ENCODE data around the gene JKAMP.
A peak's percentile ranks its signal among the peaks of the same experiment; 100 is the strongest.

The JKAMP gene

GRCh38 chr14:59464486-59465315, 19.6 kb upstream of the JKAMP start:
- Mint-ChIP-seq H3K27ac (peak overlapping the region; percentile 74), H3K9me3 (no peaks in the 10 kb centered on the region)

GRCh38 chr14:59465316-59466135, 18.8 kb upstream of the JKAMP start, which contains the start of gene GPR135:
Gene GPR135 (minus strand): TSS chr14:59465380. CDS start chr14:59465226, 154 bp downstream.
- H3K27ac Mint-ChIP-seq: peak within 1 kb of the TSS; percentile 83
- H3K27me3 Mint-ChIP-seq: peaks cover 7% of the 10 kb centered on the region
- peaks cover 14% of the 10 kb centered on the region for H3K4me1 Mint-ChIP-seq
- DNase-seq (peak; percentile 32), ATAC-seq (peak; percentile 17)
- peak within 1 kb of the TSS; percentile 80 for H3K4me3 Mint-ChIP-seq
- no peaks in the 10 kb centered on the region for H3K9me3 Mint-ChIP-seq
- H3K36me3 Mint-ChIP-seq (ENCODE audit: low read depth): peaks cover 7% of the 10 kb centered on the region

More at GRCh38 chr14:59464486-59465315, 19.6 kb upstream of the JKAMP start:
- peaks cover 7% of the 10 kb centered on the region for H3K27me3 Mint-ChIP-seq
- peaks cover 10% of the 10 kb centered on the region for H3K36me3 Mint-ChIP-seq (ENCODE audit: low read depth)
- peak; percentile 39 for DNase-seq
- peak; percentile 75 for ATAC-seq
- peaks cover 14% of the 10 kb centered on the region for H3K4me1 Mint-ChIP-seq
- peak overlapping the region; percentile 80 for H3K4me3 Mint-ChIP-seq

DNA sequence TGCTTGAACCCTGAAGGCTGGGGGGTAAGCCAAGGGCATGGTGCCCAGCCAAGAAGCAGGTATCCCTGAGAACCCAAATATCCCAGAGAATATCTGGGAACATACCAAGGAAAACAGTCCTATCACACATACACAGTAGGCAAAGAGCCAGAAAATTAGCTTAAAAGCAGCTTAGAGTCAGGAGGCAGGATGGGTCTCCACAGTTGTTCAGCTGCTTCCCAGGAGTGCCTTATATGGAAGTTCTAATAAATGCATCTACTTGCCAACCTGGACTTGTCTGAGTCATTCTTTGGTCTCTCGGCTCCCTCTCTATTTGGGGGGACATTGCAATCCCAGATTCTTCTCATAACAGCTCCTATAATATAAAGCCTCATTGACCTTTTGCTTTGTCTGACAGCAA, 10.1 kb upstream of the JKAMP start:
- DNase-seq: no peak
- peaks cover 2% of the 10 kb centered on the region for H3K4me1 Mint-ChIP-seq
- no peak overlapping the region for H3K4me3 Mint-ChIP-seq
- H3K36me3 Mint-ChIP-seq (ENCODE audit: low read depth): peaks cover 26% of the 10 kb centered on the region
- no peaks in the 10 kb centered on the region for H3K27me3 Mint-ChIP-seq
- no peak overlapping the region for H3K27ac Mint-ChIP-seq
- ATAC-seq: no peak
- no peaks in the 10 kb centered on the region for H3K9me3 Mint-ChIP-seq

DNA sequence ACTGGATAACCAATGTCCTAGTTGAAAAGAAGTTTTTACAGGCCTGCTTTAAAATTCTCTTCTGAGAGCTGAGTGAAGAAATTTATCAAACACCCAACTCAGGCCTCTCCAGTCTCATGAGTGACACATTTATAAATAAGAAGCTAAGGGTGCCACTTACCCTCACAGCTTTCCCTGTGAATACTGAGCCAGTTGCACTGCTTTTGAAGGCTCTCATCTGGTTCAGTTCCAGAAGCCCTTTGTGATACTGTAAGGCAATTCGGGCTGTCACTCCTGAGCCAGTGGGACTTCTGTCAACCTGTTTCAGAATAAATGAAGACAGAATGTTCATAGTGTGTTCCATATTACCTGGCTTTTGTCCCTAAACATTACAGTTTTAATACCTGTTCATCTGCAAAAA, 8.6 kb upstream of the JKAMP start:
- H3K36me3 Mint-ChIP-seq (ENCODE audit: low read depth): peaks cover 27% of the 10 kb centered on the region
- H3K9me3 Mint-ChIP-seq: no peaks in the 10 kb centered on the region
- DNase-seq (no peak), ATAC-seq (no peak)
- no peaks in the 10 kb centered on the region for H3K27me3 Mint-ChIP-seq
- H3K4me1 Mint-ChIP-seq: peaks cover 10% of the 10 kb centered on the region
- H3K27ac Mint-ChIP-seq: no peak overlapping the region
- no peak overlapping the region for H3K4me3 Mint-ChIP-seq

- ATAC-seq (no peak), DNase-seq (no peak)
- Mint-ChIP-seq H3K36me3 (ENCODE audit: low read depth) (peaks cover 24% of the 10 kb centered on the region), H3K27ac (no peak overlapping the region), H3K4me3 (no peak overlapping the region), H3K4me1 (peaks cover 35% of the 10 kb centered on the region), H3K27me3 (no peaks in the 10 kb centered on the region), H3K9me3 (no peaks in the 10 kb centered on the region)
Observed at GRCh38 chr14:59478540-59478939, 5.8 kb upstream of the JKAMP start.

DNA sequence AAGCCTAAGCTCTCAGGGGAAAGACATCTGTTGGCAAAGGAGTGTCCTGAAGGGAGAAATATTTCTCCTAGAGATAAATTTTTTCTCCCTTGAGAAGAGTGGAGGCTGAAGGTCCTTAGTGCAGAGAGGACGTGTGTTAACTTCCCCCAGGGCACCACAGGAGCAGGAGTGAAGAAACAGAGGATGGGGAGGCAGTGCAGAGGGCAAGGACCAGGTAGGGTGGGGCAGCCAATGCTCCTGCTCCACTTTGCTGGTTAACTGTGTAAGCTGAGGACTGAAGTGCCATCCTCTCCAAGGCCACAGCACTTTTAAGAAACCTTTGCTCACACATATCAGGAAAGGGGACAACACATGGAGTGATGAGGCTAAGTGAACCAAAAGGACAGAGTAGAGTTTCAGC, 4.2 kb upstream of the JKAMP start:
- Mint-ChIP-seq H3K9me3 (no peaks in the 10 kb centered on the region), H3K27me3 (no peaks in the 10 kb centered on the region), H3K4me1 (peaks cover 38% of the 10 kb centered on the region), H3K4me3 (no peak overlapping the region), H3K36me3 (ENCODE audit: low read depth) (peaks cover 18% of the 10 kb centered on the region), H3K27ac (peak overlapping the region; percentile 71)
- ATAC-seq (no peak), DNase-seq (no peak)

GRCh38 chr14:59481407-59481806, 2.9 kb upstream of the JKAMP start:
- peak overlapping the region; percentile 90 for H3K4me3 Mint-ChIP-seq
- DNase-seq (no peak), ATAC-seq (no peak)
- H3K4me1 Mint-ChIP-seq: peaks cover 50% of the 10 kb centered on the region
- H3K9me3 Mint-ChIP-seq: no peaks in the 10 kb centered on the region
- H3K27ac Mint-ChIP-seq: peak overlapping the region; percentile 62
- no peaks in the 10 kb centered on the region for H3K27me3 Mint-ChIP-seq
- peaks cover 16% of the 10 kb centered on the region for H3K36me3 Mint-ChIP-seq (ENCODE audit: low read depth)

GRCh38 chr14:59481871-59482540, 2.3 kb upstream of the JKAMP start:
- no peak for DNase-seq
- Mint-ChIP-seq H3K36me3 (ENCODE audit: low read depth) (peaks cover 14% of the 10 kb centered on the region), H3K4me1 (peaks cover 50% of the 10 kb centered on the region), H3K9me3 (no peaks in the 10 kb centered on the region), H3K4me3 (peak overlapping the region; percentile 90), H3K27me3 (no peaks in the 10 kb centered on the region), H3K27ac (peak overlapping the region; percentile 52)
- ATAC-seq: no peak

DNA sequence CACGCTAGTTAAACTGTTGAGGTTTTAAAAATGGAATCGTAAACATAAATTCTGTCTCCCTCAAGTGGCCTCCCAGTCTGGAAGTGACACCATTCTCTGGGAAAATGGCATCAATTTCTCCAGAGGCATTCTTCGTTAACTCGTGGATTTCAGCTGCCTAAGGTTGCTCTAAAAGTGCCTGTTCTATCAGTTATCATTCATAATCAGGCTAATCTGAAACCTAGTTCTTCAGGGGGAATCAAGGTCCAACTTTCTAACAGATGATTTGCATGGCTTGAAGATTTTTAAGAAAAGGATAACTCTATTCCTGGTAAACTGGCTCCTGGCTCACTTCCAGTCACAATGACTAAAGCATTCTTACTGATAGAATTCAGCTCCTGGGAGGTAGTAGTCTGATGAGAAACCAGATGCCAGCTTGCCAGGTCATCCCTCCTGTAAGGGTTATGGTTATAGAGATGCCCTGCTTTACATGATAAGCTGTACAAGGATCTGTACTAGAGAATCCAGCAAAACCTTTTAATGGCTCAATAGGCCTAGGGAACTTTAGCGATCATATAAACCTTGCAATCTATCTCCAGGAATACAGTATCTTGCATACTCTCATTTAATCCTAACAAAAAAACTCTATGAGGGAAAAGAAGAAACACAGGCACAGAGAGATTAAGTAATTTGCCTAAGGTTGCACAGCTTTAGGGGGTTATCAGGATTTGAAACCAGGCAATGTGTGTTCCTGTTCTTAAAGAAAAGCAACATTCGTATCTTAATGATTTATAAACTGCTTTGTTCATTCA, 1.6 kb upstream of the JKAMP start:
- Mint-ChIP-seq H3K9me3 (no peaks in the 10 kb centered on the region), H3K27ac (peak overlapping the region; percentile 88), H3K36me3 (ENCODE audit: low read depth) (peaks cover 11% of the 10 kb centered on the region), H3K4me3 (peak overlapping the region; percentile 90), H3K4me1 (peaks cover 50% of the 10 kb centered on the region), H3K27me3 (no peaks in the 10 kb centered on the region)
- DNase-seq (no peak), ATAC-seq (no peak)

- Mint-ChIP-seq H3K27me3 (no peaks in the 10 kb centered on the region), H3K4me1 (peaks cover 51% of the 10 kb centered on the region), H3K9me3 (no peaks in the 10 kb centered on the region), H3K4me3 (peak overlapping the region; percentile 90), H3K36me3 (ENCODE audit: low read depth) (peaks cover 12% of the 10 kb centered on the region), H3K27ac (peak overlapping the region; percentile 88)
- ATAC-seq: no peak
- DNase-seq: no peak
Observed at GRCh38 chr14:59483363-59483762, 954 bp upstream of the JKAMP start.

DNA sequence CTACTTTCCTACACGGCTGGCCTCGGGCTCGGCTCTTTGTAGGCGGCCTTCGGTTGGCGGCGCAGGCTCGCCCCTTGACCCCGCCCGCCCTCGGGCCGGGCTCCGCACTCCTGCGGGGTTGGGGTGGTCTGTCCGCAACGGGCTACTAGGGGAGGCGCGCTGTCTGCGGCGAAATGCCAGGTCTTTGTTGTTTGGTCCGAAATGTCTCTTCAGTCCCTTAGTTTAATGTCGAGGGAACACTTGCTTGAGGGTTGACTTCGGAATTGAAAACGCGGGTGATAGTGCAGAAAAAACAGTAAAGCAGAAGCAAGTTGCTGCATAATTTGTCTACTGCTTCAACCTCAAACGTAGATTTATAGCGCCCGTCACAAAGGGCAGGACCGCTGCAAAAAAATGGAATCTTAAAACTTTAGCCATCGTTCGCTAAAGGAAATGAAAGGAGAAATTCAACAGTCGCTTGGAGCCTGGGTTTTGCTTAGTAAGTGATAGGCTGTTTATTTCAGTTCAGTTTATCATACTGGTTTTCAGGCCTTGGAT, 390 bp downstream of the JKAMP start:
- H3K36me3 Mint-ChIP-seq (ENCODE audit: low read depth): peaks cover 19% of the 10 kb centered on the region
- peak; percentile 42 for ATAC-seq
- peak overlapping the region; percentile 88 for H3K27ac Mint-ChIP-seq
- DNase-seq: no peak
- H3K27me3 Mint-ChIP-seq: no peaks in the 10 kb centered on the region
- H3K9me3 Mint-ChIP-seq: no peaks in the 10 kb centered on the region
- peaks cover 55% of the 10 kb centered on the region for H3K4me1 Mint-ChIP-seq
- peak overlapping the region; percentile 90 for H3K4me3 Mint-ChIP-seq

- H3K27ac Mint-ChIP-seq: peak overlapping the region; percentile 19
- DNase-seq: no peak
- peaks cover 51% of the 10 kb centered on the region for H3K36me3 Mint-ChIP-seq (ENCODE audit: low read depth)
- peaks cover 23% of the 10 kb centered on the region for H3K4me1 Mint-ChIP-seq
- H3K27me3 Mint-ChIP-seq: no peaks in the 10 kb centered on the region
- ATAC-seq: peak; percentile 49
- no peak overlapping the region for H3K4me3 Mint-ChIP-seq
- no peaks in the 10 kb centered on the region for H3K9me3 Mint-ChIP-seq
Observed at GRCh38 chr14:59490756-59491155, 6.4 kb downstream of the JKAMP start.

DNA sequence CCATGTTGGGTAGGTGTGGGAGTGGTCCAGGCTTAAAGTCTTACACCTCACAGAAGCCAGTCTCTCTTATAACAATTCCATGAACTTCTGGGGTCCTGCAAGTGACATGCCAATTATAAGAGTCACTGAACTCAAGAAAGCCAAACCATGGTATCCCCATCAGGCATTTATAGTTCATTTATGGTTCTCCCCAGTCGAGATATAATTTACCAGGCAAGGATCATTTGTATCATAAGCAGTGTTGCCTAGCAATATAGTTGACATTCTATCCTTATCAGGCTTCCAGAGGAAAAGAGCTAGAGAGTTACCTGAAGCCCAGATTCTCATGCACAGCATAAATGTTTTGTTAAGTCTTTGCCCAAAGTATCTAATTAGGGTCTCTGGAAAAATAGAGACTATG, 8.1 kb downstream of the JKAMP start:
- no peak overlapping the region for H3K4me3 Mint-ChIP-seq
- peaks cover 17% of the 10 kb centered on the region for H3K4me1 Mint-ChIP-seq
- H3K36me3 Mint-ChIP-seq (ENCODE audit: low read depth): peaks cover 53% of the 10 kb centered on the region
- no peaks in the 10 kb centered on the region for H3K27me3 Mint-ChIP-seq
- no peaks in the 10 kb centered on the region for H3K9me3 Mint-ChIP-seq
- ATAC-seq (no peak), DNase-seq (no peak)
- H3K27ac Mint-ChIP-seq: no peak overlapping the region
